SK-N-MC (cell line): Measurements from ENCODE around the gene LIFR.

Experiments
- EZH2 ChIP-seq: fragments of 200-600 bp; sonication (generic); IDR thresholded peaks from one replicate; pipeline ENCODE4 v1.6.1; 2017; ENCODE audit warnings: antibody characterized with exemption
- FOXP2 ChIP-seq: optimal IDR thresholded peaks from 2 replicates; pipeline ENCODE3; 2011; ENCODE audit warnings: mild to moderate bottlenecking, moderate library complexity; ENCODE audit not compliant: insufficient read depth; ENCODE audit errors: extremely low read length, control extremely low read depth
- POLR2AphosphoS5 ChIP-seq: IDR thresholded peaks from 2 replicates; pipeline ENCODE4 v1.6.1; 2012; ENCODE audit warnings: mild to moderate bottlenecking, low read depth, low read length, borderline replicate concordance

GRCh38 chr5:38446029-38446522 lies 110.4 kb downstream of the LIFR start:
- TF ChIP-seq POLR2AphosphoS5 (peak; percentile 62), EZH2 (no peak), FOXP2 (no peak)
